Fibroblast of lung (primary cell): ENCODE measurements around the gene ATXN1.

ENCODE experiments used
- EZH2 ChIP-seq: IDR thresholded peaks from 2 replicates; pipeline ENCODE4 v1.5.1; 2012; ENCODE audit warnings: low read length, control low read depth, mild to moderate bottlenecking; ENCODE audit errors: missing control alignments
- TF ChIP-seq, protein P1 (sequence below), 2 donors: IDR thresholded peaks in 1 of 2; conservative IDR thresholded peaks in 1 of 2; 1 replicate in 1 of 2; 2 replicates in 1 of 2; pipeline ENCODE4 v1.5.1; 2011 to 2012; ENCODE audit warnings: low read length in 2 of 2, control low read depth in 1 of 2, inconsistent platforms in 1 of 2, low read depth in 1 of 2, mild to moderate bottlenecking in 1 of 2

DNA sequence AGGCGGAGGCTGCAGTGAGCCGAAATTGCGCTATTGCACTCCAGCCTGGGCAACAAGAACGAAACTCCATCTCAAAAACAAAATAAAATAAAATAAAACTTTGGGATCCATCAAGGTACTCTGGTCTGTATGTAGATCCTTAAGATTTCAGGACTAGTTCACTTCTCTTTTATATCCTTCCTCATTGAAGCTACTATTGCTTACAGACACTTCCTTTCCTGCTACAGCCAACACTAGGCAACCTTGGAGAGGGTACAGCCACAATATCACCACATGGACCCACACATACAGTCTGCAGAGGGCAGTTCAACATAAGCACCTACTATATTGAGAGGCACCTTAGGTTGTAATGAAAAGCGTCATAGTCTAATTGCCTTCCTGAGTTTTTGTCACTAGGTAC, 113.3 kb downstream of the ATXN1 start:
- TF ChIP-seq EZH2, result no peak
- TF ChIP-seq, protein P1, sequence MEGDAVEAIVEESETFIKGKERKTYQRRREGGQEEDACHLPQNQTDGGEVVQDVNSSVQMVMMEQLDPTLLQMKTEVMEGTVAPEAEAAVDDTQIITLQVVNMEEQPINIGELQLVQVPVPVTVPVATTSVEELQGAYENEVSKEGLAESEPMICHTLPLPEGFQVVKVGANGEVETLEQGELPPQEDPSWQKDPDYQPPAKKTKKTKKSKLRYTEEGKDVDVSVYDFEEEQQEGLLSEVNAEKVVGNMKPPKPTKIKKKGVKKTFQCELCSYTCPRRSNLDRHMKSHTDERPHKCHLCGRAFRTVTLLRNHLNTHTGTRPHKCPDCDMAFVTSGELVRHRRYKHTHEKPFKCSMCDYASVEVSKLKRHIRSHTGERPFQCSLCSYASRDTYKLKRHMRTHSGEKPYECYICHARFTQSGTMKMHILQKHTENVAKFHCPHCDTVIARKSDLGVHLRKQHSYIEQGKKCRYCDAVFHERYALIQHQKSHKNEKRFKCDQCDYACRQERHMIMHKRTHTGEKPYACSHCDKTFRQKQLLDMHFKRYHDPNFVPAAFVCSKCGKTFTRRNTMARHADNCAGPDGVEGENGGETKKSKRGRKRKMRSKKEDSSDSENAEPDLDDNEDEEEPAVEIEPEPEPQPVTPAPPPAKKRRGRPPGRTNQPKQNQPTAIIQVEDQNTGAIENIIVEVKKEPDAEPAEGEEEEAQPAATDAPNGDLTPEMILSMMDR (conservative IDR thresholded peaks at IDR 0.05 in 1 of 2, IDR thresholded peaks at IDR 0.05 in 1 of 2; ENCODE audit: low read depth in 1 of 2, low read length in 2 of 2), result no peak
